ENCODE measurements around the gene MAPK8IP1.
A peak's percentile ranks its signal among the peaks of the same experiment; 100 is the strongest.

Gene MAPK8IP1

GRCh38 chr11:45906965-45907611 lies 21.6 kb downstream of the MAPK8IP1 start, which contains the start of gene FREY1:
TSS of gene FREY1 (minus strand) at chr11:45907271. CDS start at chr11:45907245, 26 bp downstream.
- Histone ChIP-seq H3K4me1 (ENCODE audit: insufficient read depth, poor library complexity, severe bottlenecking) (no peaks in the 10 kb centered on the region), H3K27me3 (ENCODE audit: insufficient read depth, poor library complexity, severe bottlenecking) (no peaks in the 10 kb centered on the region), H3K27ac (ENCODE audit: poor library complexity, severe bottlenecking) (no peak within 1 kb of the TSS), H3K4me3 (ENCODE audit: severe bottlenecking) (no peak within 1 kb of the TSS), H3K36me3 (ENCODE audit: low read depth) (peaks cover 11% of the 10 kb centered on the region), H3K9me3 (ENCODE audit: severe bottlenecking) (no peaks in the 10 kb centered on the region)
- ATAC-seq (ENCODE audit: low read depth) (peak; percentile 11; the same call in 1 of the 3 replicates), DNase-seq (ENCODE audit: low spot score) (no peak)
- TF ChIP-seq, protein P1, sequence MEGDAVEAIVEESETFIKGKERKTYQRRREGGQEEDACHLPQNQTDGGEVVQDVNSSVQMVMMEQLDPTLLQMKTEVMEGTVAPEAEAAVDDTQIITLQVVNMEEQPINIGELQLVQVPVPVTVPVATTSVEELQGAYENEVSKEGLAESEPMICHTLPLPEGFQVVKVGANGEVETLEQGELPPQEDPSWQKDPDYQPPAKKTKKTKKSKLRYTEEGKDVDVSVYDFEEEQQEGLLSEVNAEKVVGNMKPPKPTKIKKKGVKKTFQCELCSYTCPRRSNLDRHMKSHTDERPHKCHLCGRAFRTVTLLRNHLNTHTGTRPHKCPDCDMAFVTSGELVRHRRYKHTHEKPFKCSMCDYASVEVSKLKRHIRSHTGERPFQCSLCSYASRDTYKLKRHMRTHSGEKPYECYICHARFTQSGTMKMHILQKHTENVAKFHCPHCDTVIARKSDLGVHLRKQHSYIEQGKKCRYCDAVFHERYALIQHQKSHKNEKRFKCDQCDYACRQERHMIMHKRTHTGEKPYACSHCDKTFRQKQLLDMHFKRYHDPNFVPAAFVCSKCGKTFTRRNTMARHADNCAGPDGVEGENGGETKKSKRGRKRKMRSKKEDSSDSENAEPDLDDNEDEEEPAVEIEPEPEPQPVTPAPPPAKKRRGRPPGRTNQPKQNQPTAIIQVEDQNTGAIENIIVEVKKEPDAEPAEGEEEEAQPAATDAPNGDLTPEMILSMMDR (IDR thresholded peaks at IDR 0.05; ENCODE audit: poor library complexity, severe bottlenecking): no peak

- DNase-seq (ENCODE audit: low spot score) (no peak), ATAC-seq (ENCODE audit: low read depth) (peak; percentile 4; the same call in 1 of the 3 replicates)
- TF ChIP-seq, protein P1 (IDR thresholded peaks at IDR 0.05; ENCODE audit: poor library complexity, severe bottlenecking): no peak
These were observed 22.5 kb downstream of the MAPK8IP1 start for GRCh38 chr11:45907911-45908370.

GRCh38 chr11:45909594-45910475 lies 24.4 kb downstream of the MAPK8IP1 start:
- H3K27ac ChIP-seq (ENCODE audit: poor library complexity, severe bottlenecking): no peak overlapping the region
- no peaks in the 10 kb centered on the region for H3K9me3 ChIP-seq (ENCODE audit: severe bottlenecking)
- no peaks in the 10 kb centered on the region for H3K4me1 ChIP-seq (ENCODE audit: insufficient read depth, poor library complexity, severe bottlenecking)
- no peaks in the 10 kb centered on the region for H3K27me3 ChIP-seq (ENCODE audit: insufficient read depth, poor library complexity, severe bottlenecking)
- DNase-seq (ENCODE audit: low spot score) (no peak), ATAC-seq (ENCODE audit: low read depth) (no peak)
- H3K4me3 ChIP-seq (ENCODE audit: severe bottlenecking): no peak overlapping the region
- TF ChIP-seq, protein P1 (IDR thresholded peaks at IDR 0.05; ENCODE audit: poor library complexity, severe bottlenecking): no peak
- peaks cover 26% of the 10 kb centered on the region for H3K36me3 ChIP-seq (ENCODE audit: low read depth)

More at GRCh38 chr11:45907911-45908370, 22.5 kb downstream of the MAPK8IP1 start:
- Histone ChIP-seq H3K9me3 (ENCODE audit: severe bottlenecking) (no peaks in the 10 kb centered on the region), H3K27ac (ENCODE audit: poor library complexity, severe bottlenecking) (no peak overlapping the region), H3K4me3 (ENCODE audit: severe bottlenecking) (no peak overlapping the region), H3K4me1 (ENCODE audit: insufficient read depth, poor library complexity, severe bottlenecking) (no peaks in the 10 kb centered on the region), H3K36me3 (ENCODE audit: low read depth) (peaks cover 11% of the 10 kb centered on the region), H3K27me3 (ENCODE audit: insufficient read depth, poor library complexity, severe bottlenecking) (no peaks in the 10 kb centered on the region)

DNA sequence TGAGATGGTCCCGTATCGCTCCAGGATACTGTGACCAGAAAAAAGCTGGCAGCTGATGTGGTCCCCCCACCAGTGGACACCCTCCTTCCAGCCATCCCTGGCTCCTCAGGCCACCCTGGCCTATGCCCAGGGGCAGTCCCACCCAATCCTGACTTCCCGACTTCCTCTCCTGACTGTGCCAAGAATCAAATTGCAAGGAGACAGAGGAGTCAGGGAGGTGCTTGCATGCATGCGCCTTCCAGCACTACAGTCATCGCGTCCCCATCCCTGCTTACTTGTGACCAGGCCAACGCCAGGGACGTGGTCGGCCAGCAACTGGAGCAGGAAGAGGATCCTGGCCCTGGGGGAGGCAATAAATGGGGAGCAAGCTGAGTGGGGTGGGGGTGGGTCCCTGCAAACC lies 25.2 kb downstream of the MAPK8IP1 start:
- TF ChIP-seq, protein P1 (IDR thresholded peaks at IDR 0.05; ENCODE audit: poor library complexity, severe bottlenecking): no peak
- H3K27ac ChIP-seq (ENCODE audit: poor library complexity, severe bottlenecking): no peak overlapping the region
- H3K4me3 ChIP-seq (ENCODE audit: severe bottlenecking): no peak overlapping the region
- H3K27me3 ChIP-seq (ENCODE audit: insufficient read depth, poor library complexity, severe bottlenecking): no peaks in the 10 kb centered on the region
- no peak for ATAC-seq (ENCODE audit: low read depth)
- no peaks in the 10 kb centered on the region for H3K4me1 ChIP-seq (ENCODE audit: insufficient read depth, poor library complexity, severe bottlenecking)
- peaks cover 34% of the 10 kb centered on the region for H3K36me3 ChIP-seq (ENCODE audit: low read depth)
- no peak for DNase-seq (ENCODE audit: low spot score)
- no peaks in the 10 kb centered on the region for H3K9me3 ChIP-seq (ENCODE audit: severe bottlenecking)
